NT2/D1 (cell line): ENCODE data around the gene STARD4.

Experiments used
- SUZ12 ChIP-seq: IDR thresholded peaks from 2 replicates; pipeline ENCODE4 v1.6.1; 2011; ENCODE audit not compliant: insufficient read length, insufficient read depth; ENCODE audit errors: extremely low read depth
- YY1 ChIP-seq: IDR thresholded peaks from 2 replicates; pipeline ENCODE4 v1.6.1; 2011; ENCODE audit not compliant: insufficient read length, insufficient read depth
- ZNF274 ChIP-seq: IDR thresholded peaks from 2 replicates; pipeline ENCODE4 v1.6.1; 2011; ENCODE audit warnings: mild to moderate bottlenecking, low read depth, low read length

DNA sequence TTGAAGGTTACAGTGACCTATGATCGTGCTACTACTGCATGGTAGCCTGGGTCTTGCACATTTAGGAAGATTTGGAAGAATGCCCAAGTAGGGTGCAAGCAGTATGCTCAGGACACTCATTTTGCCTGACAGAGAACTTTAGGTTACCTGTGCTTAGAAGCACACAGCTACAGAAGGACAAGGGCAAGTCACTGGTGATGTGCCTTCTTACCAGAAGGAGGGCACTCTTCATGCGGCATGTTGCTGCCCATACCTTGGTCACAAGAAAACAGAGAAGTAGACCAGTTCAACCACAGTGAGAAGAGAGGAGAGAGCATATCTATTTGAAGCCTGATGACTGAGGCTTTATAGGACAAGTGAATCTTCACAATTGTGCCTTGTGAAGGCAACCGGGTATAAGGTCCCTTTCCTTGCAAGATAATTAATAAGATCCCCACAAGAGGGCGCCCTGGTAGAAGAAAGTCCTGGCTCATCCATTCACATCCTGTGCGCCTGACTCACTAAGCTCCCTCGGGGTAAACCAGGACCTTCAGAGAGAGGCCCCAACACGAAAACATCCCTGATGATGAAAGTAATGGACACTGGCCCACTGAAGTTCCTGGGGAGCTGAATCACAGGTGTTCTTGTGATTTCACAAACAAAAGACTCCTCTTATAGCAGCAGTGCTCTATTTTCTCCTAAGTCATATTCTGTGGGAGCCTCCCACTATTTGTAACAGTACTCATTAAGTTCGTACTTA lies 38.1 kb upstream of the STARD4 start:
- TF ChIP-seq ZNF274 (no peak), SUZ12 (no peak), YY1 (no peak)
